GM12878 (cell line): ENCODE results near the gene CEP68. TPM values are rescaled to one million over a fixed set of nuclear protein-coding genes. Genes with fewer than 3 reads are reported as not detected.

Source experiments
- ATF2 ChIP-seq: IDR thresholded peaks from 2 replicates; pipeline ENCODE4 v1.6.1; 2012; ENCODE audit warnings: low read length, inconsistent platforms
- DPF2 ChIP-seq: fragments of 450-650 bp; IDR thresholded peaks from 2 replicates; pipeline ENCODE4 v1.6.1; 2017; ENCODE audit warnings: mild to moderate bottlenecking
- EED ChIP-seq: sonication (generic); IDR thresholded peaks from 2 replicates; pipeline ENCODE4 v1.6.1; 2016; ENCODE audit warnings: antibody characterized with exemption, low read depth
- IKZF2 ChIP-seq, 2 experiments: fragments of 450-650 bp; IDR thresholded peaks; 2 replicates each; pipeline ENCODE4 v1.6.1; 2017; ENCODE audit warnings: mild to moderate bottlenecking in 2 of 2, moderate library complexity in 2 of 2
- IRF4 ChIP-seq: IDR thresholded peaks from 2 replicates; pipeline ENCODE4 v1.6.1; 2011; ENCODE audit warnings: low read depth, low read length
- LARP7 ChIP-seq: fragments of 450-650 bp; IDR thresholded peaks from 2 replicates; pipeline ENCODE4 v1.6.1; 2017; ENCODE audit warnings: mild to moderate bottlenecking
- MXI1 ChIP-seq: fragments of 150-350 bp; IDR thresholded peaks from 2 replicates; pipeline ENCODE4 v1.6.1; 2011; ENCODE audit warnings: low read depth, mild to moderate bottlenecking, inconsistent platforms, low read length, improper control_type of control experiment
- PKNOX1 ChIP-seq: fragments of 450-650 bp; IDR thresholded peaks from 2 replicates; pipeline ENCODE4 v1.6.1; 2016; ENCODE audit warnings: mild to moderate bottlenecking
- SMARCA5 ChIP-seq: fragments of 450-650 bp; IDR thresholded peaks from 2 replicates; pipeline ENCODE4 v1.6.1; 2017; ENCODE audit warnings: mild to moderate bottlenecking
- TCF12 ChIP-seq: IDR thresholded peaks from 2 replicates; pipeline ENCODE4 v1.6.1; 2011; ENCODE audit warnings: low read depth, mild to moderate bottlenecking, low read length
- ZBED1 ChIP-seq: IDR thresholded peaks from 2 replicates; pipeline ENCODE4 v1.6.1; 2016; ENCODE audit warnings: borderline replicate concordance
- polyA plus RNA-seq, 11 experiments: library from polyadenylated mRNA; depleted of rRNA in 4 of 11; unstranded in 6 of 11; stranded (reverse) in 5 of 11; fragments of >200 nt; fragmentation: Nextera tagmentation in 4 of 11; fragmentation: Illumina TruSeq in 1 of 11; extraction: Ambion mirVana in 4 of 11; extraction: Trizol in 1 of 11; gene quantifications; 1 replicate in 1 of 11; 2 replicates in 10 of 11; pipeline versions ENCODE4 v1.2.1 to v1.2.3, GENCODE V29; 2011 to 2016; ENCODE audit warnings: inconsistent platforms in 2 of 11, missing spikeins in 2 of 11, low read depth in 1 of 11
- total RNA-seq, 4 experiments: library from RNA; depleted of rRNA in 3 of 4; stranded (reverse); fragments of >200 nt in 3 of 4; fragmentation: Illumina TruSeq in 1 of 4; extraction: Trizol in 1 of 4; gene quantifications; 2 replicates each; pipeline versions ENCODE4 v1.2.1 to v1.2.3, GENCODE V29; 2013 to 2021
- TF ChIP-seq, protein P1 (sequence below): fragments of 450-650 bp; IDR thresholded peaks from 2 replicates; pipeline ENCODE4 v1.6.1; 2017; ENCODE audit warnings: mild to moderate bottlenecking

Gene CEP68
- total and polyA plus RNA-seq, 10 of the 15 experiments (the other 5 are each of a cell fraction or from before 2014, with no cell fraction given): 1.1 to 11.1 (median 7.4) TPM

DNA sequence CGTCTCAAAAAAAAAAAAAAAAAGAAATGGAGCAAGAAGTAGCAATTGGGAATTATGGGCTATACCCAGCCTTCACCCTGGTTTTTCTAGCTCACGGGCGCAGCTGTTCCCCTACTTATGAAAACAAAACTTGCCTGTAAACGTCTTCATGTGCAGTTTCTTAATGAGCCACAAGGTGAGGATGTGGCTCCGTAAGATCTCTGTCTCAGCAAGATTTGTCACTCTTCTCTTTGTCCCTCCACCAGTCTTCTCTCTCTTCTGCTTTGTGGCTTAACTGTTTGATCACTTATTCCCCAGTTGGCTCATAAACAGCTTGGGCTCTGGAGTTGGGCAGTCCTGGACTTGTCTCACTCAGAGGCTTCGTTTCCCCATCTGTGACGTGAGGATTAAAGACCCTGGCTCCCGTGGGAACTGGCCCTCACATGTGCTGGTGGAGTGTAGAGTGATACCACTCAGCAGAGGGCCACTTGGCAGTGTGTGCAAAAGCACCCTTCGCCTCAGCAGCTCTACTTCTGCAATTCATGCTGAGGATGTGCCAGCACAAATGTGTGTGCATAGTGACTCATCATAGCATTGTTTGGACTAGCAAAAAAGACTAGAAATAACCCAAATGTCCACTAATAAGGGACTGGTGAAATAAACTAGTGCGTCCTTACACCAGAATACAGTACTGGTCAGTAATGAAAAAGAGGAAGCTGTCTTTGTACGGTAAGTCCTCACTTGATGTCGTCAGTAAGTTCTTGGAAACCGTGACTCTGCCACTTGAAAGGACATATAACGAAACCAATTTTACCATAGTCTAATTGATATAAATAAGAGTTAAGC, 8.7 kb downstream of the CEP68 start (continued):
- 0 out of 2 replicates have a peak, but pooled peaks have one; percentile 9 for TF ChIP-seq ATF2
- peak; percentile 76 to 80 for TF ChIP-seq IKZF2 (IDR thresholded peaks at IDR 0.05)
- 0 out of 2 replicates have a peak, but pooled peaks have one; percentile 38 for TF ChIP-seq EED
- no peak for TF ChIP-seq ZBED1
- 0 out of 2 replicates have a peak, but pooled peaks have one; percentile 41 for TF ChIP-seq TCF12
- TF ChIP-seq DPF2: peak; percentile 83; the same call in 1 of the 2 replicates
- 0 out of 2 replicates have a peak, but pooled peaks have one; percentile 51 for TF ChIP-seq IRF4
- peak; percentile 36; the same call in 1 of the 2 replicates for TF ChIP-seq MXI1
- peak; percentile 67; the same call in 1 of the 2 replicates for TF ChIP-seq LARP7
- TF ChIP-seq, protein P1, sequence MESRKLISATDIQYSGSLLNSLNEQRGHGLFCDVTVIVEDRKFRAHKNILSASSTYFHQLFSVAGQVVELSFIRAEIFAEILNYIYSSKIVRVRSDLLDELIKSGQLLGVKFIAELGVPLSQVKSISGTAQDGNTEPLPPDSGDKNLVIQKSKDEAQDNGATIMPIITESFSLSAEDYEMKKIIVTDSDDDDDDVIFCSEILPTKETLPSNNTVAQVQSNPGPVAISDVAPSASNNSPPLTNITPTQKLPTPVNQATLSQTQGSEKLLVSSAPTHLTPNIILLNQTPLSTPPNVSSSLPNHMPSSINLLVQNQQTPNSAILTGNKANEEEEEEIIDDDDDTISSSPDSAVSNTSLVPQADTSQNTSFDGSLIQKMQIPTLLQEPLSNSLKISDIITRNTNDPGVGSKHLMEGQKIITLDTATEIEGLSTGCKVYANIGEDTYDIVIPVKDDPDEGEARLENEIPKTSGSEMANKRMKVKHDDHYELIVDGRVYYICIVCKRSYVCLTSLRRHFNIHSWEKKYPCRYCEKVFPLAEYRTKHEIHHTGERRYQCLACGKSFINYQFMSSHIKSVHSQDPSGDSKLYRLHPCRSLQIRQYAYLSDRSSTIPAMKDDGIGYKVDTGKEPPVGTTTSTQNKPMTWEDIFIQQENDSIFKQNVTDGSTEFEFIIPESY: no peak
- TF ChIP-seq PKNOX1: peak; percentile 53; the same call in 1 of the 2 replicates
- TF ChIP-seq SMARCA5: peak; percentile 83
